OCI-LY3 (cell line): ENCODE data around the gene COA7.
A peak's percentile ranks its signal among the peaks of the same experiment; 100 is the strongest.

Experiments used
- H2AFZ ChIP-seq: fragments of 200-600, 300-600 bp; shearing (Covaris generic); 2 replicates; pipeline ENCODE4 v1.6.0; 2014; ENCODE audit warnings: antibody characterized with exemption, low read depth, low read length
- H3K27ac ChIP-seq: fragments of 200-600, 300-600 bp; sonication (generic); 2 replicates; pipeline ENCODE4 v1.5.1; 2014; ENCODE audit warnings: mild to moderate bottlenecking, low read length, moderate library complexity, mixed read lengths
- H3K27me3 ChIP-seq: fragments of 200-600, 300-600 bp; sonication (generic); 2 replicates; pipeline ENCODE4 v1.6.1; 2014; ENCODE audit warnings: low read depth, low read length, mixed read lengths
- H3K36me3 ChIP-seq: fragments of 200-600, 300-600 bp; sonication (generic); replicated peaks from 2 replicates; pipeline ENCODE3; 2014; ENCODE audit warnings: low read depth, low read length, mixed read lengths
- H3K4me1 ChIP-seq: fragments of 300-600, 200-600 bp; sonication (generic); 2 replicates; pipeline ENCODE4 v1.6.1; 2014; ENCODE audit warnings: low read length, mixed read lengths
- H3K4me2 ChIP-seq: fragments of 200-600, 300-600 bp; sonication (generic); 2 replicates; pipeline ENCODE4 v1.6.1; 2014; ENCODE audit warnings: low read length, mixed read lengths
- H3K4me3 ChIP-seq: fragments of 300-600, 200-600 bp; sonication (generic); 2 replicates; pipeline ENCODE4 v1.5.1; 2014; ENCODE audit warnings: antibody characterized with exemption, mild to moderate bottlenecking, low read length, moderate library complexity
- H3K79me2 ChIP-seq: fragments of 300-600, 200-600 bp; shearing (Covaris generic); 2 replicates; pipeline ENCODE4 v1.6.1; 2014; ENCODE audit warnings: mild to moderate bottlenecking, low read length, mixed read lengths
- H3K9ac ChIP-seq: fragments of 300-600, 200-600 bp; shearing (Covaris generic); 2 replicates; pipeline ENCODE4 v1.6.0; 2014; ENCODE audit warnings: mild to moderate bottlenecking, low read length, moderate library complexity
- H3K9me3 ChIP-seq: fragments of 200-600, 300-600 bp; shearing (Covaris generic); 2 replicates; pipeline ENCODE4 v1.6.1; 2014; ENCODE audit warnings: low read length, mixed read lengths; ENCODE audit not compliant: insufficient read depth
- H4K20me1 ChIP-seq: fragments of 200-600, 300-600 bp; sonication (generic); 2 replicates; pipeline ENCODE4 v1.6.1; 2016; ENCODE audit warnings: low read length, mixed read lengths; ENCODE audit not compliant: insufficient read depth
- EZH2phosphoT487 ChIP-seq: fragments of 200-600 bp; shearing (Covaris generic); IDR thresholded peaks from 2 replicates; pipeline ENCODE4 v1.6.1; 2018; ENCODE audit warnings: antibody characterized with exemption, mixed run types, low read depth
- TF ChIP-seq, protein P1 (sequence below): fragments of 200-600, 300-600 bp; sonication (generic); IDR thresholded peaks from 2 replicates; pipeline ENCODE4 v1.5.1; 2014; ENCODE audit warnings: antibody characterized with exemption, low read length, low read depth

Gene COA7

DNA sequence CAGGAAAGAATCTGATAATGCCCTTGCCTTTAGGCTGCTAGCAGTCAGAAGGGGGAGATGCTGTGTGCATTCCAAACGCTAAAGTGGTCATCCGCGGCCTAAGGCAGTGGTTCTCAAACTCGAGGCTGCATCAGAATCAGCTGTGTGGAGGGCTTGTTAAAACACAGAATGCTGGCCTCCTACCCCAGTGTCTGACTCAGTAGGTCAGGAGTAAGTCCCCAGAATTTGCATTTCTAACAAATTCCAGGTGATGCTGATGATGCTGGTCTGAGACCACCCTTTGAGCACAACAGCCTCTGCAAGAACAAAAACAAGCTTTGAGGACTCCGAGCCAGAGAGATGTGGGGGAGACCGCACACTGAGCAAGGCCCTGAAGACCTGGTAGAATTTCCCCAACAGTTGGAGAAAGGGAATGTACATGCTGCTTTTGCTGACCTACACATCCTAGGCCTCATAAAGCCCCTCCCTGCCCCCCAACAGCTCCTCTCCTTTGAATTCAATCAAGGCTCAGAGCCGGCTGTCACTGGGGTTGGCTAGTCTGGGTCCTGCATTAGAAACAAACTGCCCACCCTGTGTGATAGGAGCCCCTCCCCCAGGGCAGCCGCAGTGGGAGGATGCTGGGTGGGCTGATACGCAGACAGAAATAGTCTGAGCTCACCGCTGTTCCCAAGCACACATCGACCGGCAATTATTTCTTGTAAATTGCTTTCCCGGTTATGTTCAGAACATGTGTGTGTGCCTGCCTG, 38.1 kb downstream of the COA7 start:
- Histone ChIP-seq H3K79me2 (no peaks in the 10 kb centered on the region), H4K20me1 (no peaks in the 10 kb centered on the region), H3K27ac (peak overlapping the region; percentile 71), H3K27me3 (no peaks in the 10 kb centered on the region), H3K4me2 (peak overlapping the region; percentile 77), H3K9ac (peak overlapping the region; percentile 51; the same call in 1 of the 2 replicates), H2AFZ (0 out of 2 replicates have a peak overlapping the region, but pooled peaks have one; percentile 63), H3K9me3 (no peaks in the 10 kb centered on the region), H3K4me3 (peak overlapping the region; percentile 19; the same call in 1 of the 2 replicates), H3K36me3 (no peaks in the 10 kb centered on the region), H3K4me1 (peaks cover 21% of the 10 kb centered on the region)
- TF ChIP-seq, protein P1, sequence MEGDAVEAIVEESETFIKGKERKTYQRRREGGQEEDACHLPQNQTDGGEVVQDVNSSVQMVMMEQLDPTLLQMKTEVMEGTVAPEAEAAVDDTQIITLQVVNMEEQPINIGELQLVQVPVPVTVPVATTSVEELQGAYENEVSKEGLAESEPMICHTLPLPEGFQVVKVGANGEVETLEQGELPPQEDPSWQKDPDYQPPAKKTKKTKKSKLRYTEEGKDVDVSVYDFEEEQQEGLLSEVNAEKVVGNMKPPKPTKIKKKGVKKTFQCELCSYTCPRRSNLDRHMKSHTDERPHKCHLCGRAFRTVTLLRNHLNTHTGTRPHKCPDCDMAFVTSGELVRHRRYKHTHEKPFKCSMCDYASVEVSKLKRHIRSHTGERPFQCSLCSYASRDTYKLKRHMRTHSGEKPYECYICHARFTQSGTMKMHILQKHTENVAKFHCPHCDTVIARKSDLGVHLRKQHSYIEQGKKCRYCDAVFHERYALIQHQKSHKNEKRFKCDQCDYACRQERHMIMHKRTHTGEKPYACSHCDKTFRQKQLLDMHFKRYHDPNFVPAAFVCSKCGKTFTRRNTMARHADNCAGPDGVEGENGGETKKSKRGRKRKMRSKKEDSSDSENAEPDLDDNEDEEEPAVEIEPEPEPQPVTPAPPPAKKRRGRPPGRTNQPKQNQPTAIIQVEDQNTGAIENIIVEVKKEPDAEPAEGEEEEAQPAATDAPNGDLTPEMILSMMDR = no peak
- TF ChIP-seq EZH2phosphoT487 = no peak

DNA sequence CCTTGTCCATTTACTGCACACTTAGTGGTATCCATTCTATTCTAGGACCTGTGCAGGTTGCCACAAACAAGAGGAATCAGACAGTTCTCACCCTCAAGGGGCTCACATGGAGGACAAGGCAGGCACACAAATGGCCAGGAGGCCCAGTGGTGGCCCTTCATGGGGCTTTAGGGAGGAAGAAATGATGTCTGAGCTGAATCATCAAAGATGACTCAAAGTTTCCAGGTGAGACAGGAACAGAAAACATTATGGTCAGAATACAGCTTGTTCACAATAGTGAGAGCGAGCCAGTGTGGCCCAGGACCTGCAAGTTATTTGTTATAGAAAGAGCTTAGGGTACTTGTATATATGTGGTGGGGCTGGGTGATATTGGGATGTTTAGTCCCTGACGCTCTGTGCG, 38.8 kb downstream of the COA7 start:
- no peaks in the 10 kb centered on the region for H3K9me3 ChIP-seq
- peak overlapping the region; percentile 77 for H3K4me2 ChIP-seq
- peak overlapping the region; percentile 71 for H3K27ac ChIP-seq
- peak overlapping the region; percentile 19; the same call in 1 of the 2 replicates for H3K4me3 ChIP-seq
- no peaks in the 10 kb centered on the region for H3K36me3 ChIP-seq
- 0 out of 2 replicates have a peak overlapping the region, but pooled peaks have one; percentile 63 for H2AFZ ChIP-seq
- TF ChIP-seq EZH2phosphoT487 = no peak
- TF ChIP-seq, protein P1 = no peak
- H3K79me2 ChIP-seq = no peaks in the 10 kb centered on the region
- H3K9ac ChIP-seq = peak overlapping the region; percentile 51; the same call in 1 of the 2 replicates
- no peaks in the 10 kb centered on the region for H4K20me1 ChIP-seq
- H3K4me1 ChIP-seq = peaks cover 21% of the 10 kb centered on the region
- no peaks in the 10 kb centered on the region for H3K27me3 ChIP-seq

DNA sequence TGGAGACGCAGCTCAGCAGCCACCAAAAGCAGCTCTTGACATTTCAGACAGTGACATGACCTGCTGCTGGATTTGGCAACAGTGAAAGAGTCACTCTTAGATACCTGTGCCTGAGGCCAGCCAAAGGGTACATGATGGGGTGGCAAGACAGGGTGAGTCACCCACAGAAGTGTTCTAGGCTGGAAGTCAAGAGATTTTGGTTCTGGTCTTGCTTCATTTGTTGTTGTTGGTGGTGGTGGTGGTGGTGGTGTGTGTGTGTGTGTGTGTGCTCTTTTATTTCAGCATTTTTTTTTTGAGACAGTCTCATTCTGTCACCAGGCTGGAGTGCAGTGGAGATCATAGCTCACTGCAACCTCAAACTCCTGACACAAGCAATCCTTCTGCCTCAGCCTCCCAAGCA, 39.4 kb downstream of the COA7 start:
- Histone ChIP-seq H3K79me2 (no peaks in the 10 kb centered on the region), H4K20me1 (no peaks in the 10 kb centered on the region), H3K27me3 (no peaks in the 10 kb centered on the region), H2AFZ (no peak overlapping the region), H3K9me3 (no peaks in the 10 kb centered on the region), H3K4me1 (peaks cover 21% of the 10 kb centered on the region), H3K27ac (peak overlapping the region; percentile 71), H3K9ac (no peak overlapping the region), H3K4me3 (no peak overlapping the region), H3K36me3 (no peaks in the 10 kb centered on the region), H3K4me2 (peak overlapping the region; percentile 77)
- TF ChIP-seq, protein P1 = no peak
- no peak for TF ChIP-seq EZH2phosphoT487

- Histone ChIP-seq H3K27ac (no peak overlapping the region), H3K9ac (no peak overlapping the region), H3K4me1 (peaks cover 21% of the 10 kb centered on the region), H4K20me1 (no peaks in the 10 kb centered on the region), H3K36me3 (no peaks in the 10 kb centered on the region), H3K4me2 (no peak overlapping the region), H3K79me2 (no peaks in the 10 kb centered on the region), H3K27me3 (no peaks in the 10 kb centered on the region), H2AFZ (no peak overlapping the region), H3K9me3 (no peaks in the 10 kb centered on the region), H3K4me3 (no peak overlapping the region)
- TF ChIP-seq EZH2phosphoT487 = no peak
- TF ChIP-seq, protein P1 = no peak
Observed at GRCh38 chr1:52657702-52658101, 40.4 kb downstream of the COA7 start.
